Measurements from ENCODE around the gene HS3ST1.

The HS3ST1 gene

DNA sequence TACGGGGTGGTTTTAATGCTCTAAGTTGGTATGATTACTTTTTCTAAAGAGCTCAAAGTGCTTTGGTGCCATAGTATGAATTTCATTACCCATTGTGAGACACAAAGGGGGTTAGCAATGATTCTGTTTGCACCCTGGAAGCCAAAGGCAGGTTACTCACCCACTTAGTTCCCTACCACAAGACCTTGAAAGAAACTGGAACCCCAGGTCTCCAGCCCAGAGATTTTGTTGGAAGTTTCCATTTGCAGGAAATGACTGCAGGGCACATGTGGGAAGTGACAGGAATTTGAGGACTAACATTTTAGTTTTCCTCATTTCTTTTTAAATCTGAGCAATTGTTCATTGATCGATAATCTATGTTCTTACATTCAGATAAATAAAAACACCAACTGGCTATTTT is 1.8 kb upstream of the HS3ST1 start:
- no peak for DNase-seq

DNA sequence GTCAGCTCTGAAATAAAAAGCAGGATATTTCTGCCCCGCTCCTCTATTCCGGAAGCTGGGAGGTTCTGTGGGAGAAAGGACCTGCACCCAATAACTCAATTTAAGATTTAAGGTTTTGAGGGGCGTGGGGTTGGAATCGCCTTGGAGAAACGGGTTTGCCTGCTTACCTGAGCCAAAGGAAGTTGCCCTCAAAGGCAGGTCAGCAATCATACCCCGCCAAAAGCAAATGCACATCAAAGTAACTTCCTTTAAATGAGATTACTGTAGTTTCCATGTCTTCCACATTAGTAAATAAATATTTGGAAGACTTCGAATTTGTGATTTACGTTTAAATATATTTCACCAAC is 978 bp upstream of the HS3ST1 start:
- DNase-seq, result no peak

DNA sequence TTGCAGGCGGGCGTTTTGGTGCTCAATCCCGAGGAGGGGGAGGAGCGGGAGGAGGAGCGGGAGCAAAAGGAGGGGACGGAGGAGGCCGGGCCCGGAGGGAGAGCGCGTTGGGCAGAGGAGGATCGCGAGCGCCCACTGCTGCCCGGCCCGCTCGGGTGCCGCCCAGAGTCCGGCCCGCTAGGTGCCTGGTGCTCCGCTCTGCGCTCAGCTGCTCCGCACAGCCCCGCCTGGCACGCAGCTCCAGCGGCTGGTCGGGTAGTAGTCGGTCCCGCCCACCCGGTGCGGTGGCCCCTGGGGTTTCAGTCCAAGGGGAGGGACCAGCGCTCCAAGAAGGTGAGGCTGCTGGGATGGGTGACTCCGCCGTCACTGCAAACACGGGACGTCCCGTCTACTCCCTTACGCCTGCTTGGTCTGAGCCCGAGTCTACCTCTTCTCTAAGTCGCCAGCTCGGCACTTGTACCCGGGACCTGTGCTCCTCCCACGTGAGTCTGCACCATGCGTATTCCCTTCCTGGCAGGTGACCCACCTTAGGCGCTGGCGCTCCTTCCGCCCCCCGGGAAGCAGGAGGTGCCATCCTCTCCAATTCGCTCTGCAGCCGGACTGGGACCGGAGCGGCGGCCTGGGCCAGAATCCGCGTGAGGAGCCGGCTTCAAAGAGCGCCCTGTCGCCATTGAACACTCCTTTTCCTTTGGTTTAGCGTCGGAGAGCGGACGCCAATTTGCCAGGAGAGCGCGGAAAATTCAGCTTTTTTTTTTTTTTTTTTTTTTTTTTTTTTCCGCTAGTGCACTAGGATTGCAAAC is 405 bp upstream of the HS3ST1 start:
- DNase-seq, result peak; percentile 38

DNA sequence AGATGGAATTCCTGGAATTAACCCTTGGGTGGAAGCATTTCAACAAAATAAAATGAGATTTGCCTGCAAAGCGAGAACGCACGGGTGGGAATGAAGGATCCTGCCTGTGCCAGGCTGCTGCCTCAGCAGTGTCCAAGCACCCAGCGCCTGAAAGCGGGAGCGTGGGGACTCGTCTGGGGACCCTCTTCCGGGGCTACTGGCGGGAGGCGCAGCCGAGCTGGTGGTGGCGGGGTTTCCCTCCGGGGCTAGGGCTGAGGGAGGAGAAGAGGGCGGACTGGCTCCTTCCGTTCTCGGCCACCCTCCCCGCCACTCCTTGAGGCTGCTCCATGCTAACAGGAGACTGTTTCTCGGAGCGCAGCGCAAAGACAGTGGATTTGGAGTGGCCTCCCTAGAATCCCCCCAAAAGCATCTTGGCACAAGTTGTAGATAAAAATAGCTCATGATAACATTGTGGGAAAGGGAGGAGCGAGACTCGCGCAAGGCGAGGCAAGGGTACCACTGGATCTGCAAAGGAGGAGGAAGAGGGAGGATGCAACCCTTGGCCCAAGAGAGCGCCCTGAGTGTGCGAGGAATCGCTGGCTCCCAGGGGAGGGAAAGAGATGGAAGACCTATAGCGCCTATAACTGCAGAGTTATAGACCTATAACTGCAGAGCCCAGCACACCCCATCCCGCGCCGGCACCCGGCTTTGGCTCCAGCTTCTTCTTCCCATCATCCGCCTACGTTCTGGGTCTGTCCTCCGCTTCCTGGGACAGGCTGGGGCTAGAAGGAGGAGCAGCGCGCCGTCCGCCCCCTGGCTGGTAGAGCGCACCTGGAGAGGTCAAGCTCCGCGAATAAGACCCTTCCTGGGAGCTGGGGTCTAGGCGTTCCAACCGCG is 1.3 kb downstream of the HS3ST1 start:
- no peak for DNase-seq

DNA sequence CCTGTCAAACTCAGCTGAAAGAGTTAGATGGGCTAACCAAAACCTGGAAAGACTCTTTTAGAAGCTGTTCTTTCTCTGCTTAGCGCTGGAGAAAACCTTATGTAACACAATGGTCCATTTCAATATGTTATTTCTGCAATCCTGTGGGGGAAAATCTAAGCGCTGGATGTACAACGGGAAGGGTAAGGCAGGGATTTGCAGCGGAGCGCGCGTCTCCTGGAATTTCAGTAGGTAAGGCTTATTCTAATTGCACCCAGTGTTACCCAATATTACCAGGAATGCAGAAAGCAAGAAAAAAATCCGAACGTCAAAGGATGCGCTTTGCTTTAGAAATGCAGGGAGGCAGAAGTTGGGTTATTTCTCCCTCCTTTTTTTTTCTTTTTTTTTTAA is 2.0 kb downstream of the HS3ST1 start:
- no peak for DNase-seq

DNA sequence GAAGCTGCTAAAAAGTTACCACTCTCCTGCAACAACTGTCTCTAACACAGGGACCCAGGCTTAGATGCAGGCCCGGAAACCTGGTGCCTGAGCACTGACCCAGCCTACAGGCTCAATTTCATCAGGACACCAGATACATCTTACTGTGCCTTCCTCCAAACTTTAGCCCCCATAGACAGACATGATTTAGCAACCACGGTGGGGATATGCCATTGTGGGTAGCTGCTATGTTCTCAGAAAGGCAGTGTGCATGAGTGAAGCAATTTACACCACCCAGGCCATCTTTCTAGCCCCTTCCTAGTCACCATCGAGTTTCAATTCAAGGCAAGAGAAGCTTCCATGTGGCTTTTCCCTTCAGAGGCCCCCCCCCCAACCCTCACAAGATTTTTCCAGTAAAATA is 2.7 kb downstream of the HS3ST1 start:
- no peak for DNase-seq

DNA sequence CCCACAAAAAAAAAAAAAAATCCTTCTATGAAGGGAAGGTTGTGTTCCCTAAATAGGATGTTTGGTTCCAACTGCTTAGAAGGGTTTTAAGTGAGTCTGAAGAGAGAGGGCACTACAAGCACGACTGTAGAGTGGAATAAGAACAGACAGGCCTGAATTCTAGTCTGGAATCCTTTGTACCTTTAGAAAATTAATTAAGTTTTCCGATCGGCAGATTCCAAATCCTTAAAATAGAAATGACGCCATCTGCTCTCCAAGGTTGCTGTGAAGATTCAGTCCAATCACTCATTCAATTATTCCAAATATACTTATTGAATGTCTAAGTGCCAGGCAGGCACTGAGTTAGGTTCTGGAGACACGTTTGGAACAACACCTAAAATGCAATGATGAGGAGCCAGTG is 3.8 kb downstream of the HS3ST1 start:
- DNase-seq, result no peak

DNA sequence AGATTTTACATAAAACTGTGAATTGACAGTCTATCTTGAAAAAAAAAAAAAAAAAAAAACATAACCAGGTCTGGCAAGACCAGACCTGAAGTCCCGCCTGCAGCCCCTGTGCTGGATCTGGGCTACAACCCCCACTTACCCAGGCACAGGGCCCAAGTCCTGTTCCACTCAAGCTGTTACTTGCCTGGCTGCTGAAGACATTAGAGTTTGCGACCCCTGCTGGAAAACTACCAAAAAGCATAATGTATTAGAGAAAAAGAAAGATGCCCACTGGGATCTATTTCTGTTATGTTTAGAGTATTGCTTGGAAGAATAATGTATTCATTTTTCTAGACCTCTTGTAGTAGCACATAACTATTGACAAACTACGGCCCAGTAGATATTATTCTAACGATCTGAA is 4.7 kb downstream of the HS3ST1 start:
- DNase-seq, result no peak

DNA sequence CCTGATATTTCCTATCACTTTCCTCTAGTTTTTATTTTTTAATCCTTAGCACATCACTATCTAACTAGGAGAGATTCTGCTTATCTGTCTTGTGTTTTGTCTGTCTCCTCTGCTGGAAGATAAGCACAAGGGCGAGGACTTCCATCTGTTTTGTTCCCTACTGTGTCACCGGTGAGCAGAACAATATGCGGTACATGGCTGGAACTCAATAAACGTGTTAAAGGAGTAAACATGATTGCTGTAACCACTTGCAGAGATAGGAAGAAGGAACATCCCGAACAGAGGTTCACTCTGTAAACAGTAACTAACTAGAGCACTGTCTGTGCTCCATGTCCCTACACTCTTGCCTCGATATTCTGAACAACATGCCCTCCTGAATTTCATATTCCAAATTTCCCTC is 5.2 kb downstream of the HS3ST1 start:
- no peak for DNase-seq

DNA sequence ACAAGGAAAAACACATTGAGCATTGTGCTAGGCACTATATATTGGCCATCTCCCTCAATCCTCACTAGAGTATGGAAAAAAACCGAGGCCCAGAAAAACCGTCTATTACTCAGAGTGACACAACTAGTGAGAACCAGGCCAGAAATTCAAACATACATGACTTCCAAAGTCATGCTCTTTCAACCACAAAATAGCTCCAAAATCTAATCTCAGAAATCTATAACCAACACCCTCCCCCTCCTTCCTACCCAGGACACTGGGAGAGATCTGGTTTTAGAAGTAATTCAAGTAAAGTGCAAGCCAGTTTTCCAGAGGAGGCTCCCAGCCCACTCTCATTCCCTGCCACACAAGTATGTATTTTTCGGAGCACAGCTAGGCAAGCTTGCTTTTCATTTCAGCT is 7.6 kb downstream of the HS3ST1 start:
- DNase-seq, result no peak

DNA sequence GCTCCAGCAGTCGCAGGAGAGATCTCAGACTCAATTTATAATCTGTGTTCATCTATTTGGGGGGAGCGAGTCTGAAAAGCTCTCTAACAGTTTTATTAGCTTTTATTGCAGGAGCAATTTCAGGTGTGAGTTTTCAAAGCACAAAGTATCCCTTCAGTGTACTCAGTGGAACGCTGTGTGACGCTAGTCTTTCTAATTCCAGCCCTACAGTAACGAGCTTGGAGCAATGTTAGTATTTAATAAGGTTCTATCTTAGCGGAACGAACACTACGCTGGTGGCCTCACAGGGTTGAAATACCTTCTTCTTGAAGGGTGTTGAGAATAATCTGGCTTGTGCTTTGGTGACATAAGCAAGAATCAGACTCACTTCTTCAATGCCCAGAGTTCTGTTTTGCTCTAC is 8.4 kb downstream of the HS3ST1 start:
- no peak for DNase-seq

DNA sequence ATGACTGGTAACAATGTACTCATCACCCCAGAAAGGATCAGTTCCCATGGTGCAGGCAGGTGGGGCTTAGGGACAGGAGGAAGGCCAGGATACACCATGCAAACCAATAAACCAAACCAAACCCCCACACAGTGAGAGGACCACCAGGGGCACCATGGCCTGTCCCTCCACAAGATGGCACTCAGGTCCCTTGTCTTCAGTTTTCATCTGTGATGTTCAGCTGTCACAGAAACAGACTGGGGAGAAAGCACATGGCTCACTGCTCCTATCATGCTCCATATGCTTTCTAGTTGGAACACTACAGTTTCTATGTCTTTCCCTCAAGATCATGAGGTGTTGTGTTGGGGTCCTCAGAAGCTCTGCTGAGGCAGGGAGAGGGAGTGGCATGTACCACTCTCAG is 10.1 kb downstream of the HS3ST1 start:
- DNase-seq, result no peak

DNA sequence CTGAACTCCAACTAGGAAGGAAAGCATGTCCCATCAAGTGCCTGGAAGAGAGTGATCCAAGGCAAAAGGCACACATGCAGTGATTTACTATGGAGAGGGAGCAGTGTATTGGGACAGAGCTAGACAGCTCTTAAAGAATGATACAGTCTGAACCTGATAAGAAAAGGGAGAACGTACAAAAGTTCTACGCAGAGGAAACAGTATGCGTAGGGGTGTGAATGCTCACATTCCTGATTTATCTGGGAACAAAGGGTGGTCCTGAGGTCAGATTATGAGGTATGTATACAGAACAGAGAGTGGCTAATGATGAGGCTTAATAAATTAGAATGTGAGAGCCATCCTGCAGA is 12.0 kb downstream of the HS3ST1 start:
- DNase-seq, result no peak

DNA sequence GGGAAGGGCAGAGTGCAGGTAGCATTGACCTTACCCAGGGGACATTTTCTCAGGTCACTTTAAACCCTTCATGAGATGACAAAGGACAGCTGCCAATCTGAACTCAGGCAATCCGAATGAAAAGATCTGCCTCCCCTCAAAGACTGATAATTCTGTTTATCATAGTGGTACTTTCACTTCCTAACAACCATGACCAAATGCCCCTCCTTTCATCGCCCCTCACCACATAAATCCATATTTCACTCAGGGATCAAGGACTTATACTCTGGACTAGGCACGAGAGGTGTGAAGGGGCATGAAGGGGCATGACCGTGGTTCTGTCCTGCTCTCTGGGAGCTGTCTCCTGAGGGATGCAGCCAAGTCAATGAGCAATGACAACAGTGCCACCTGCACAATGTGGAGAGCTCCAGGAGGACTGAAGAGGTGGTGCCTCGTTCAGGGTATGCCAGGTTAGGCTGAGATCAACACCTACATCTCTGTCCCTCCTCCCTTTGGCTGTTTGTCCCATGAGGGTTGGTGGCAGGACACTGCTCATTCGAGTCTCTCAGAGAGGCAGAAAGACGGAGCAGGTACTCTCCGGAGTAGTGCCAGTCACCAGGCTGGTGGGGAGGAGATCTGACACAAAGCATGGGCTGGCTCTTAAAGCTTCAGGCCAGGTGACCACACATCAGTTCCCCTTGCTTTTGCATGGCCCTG is 12.5 kb downstream of the HS3ST1 start:
- DNase-seq, result no peak

DNA sequence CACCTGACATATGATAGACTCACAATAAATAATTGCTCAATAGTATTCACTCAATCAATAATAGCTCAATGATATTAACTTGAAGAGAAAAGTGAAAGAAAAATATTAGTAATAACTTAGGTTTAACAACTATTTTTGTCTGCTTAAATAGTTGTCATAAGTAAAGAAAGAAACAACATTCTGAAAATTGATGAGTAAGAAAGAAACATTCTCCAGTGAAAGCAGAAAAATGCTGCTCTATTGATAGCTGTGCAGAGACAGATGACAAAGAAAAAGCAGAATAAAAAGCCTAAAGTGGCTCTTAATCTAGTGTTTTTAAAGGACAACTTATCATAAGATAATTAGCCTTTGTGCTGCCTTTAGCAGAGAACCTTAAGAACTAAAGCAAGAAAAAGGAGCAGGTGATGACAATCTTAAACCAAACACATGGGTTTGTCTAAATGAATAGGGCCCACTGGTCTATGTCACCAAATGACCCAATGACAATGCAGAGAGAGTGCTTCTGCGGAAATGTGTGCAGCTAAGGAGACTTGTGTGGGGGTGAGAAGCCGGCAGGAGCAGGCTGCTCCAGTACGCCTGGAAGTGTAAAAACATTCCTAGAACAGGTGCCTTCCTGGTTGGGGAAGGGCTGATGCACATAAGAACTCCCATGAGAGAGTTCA is 13.2 kb downstream of the HS3ST1 start:
- no peak for DNase-seq

DNA sequence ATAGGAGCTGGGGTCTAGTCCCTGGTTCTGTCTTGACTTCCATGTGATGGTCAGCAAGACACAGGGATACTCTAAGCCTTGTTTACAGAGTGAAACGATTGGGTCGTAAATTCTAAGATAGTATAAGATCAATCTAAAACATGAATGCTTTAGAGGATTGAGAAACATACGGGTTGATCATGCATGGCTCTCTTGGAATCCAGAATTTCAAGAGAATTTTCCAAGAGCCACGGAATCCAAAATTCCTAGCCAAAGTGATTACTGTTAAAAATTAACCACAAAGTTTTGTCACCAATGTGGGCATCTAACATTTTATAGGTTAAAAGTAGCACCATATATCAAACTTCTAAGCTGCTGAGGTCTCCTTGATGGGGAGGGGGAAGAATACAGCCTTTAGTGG is 16.5 kb downstream of the HS3ST1 start:
- DNase-seq, result no peak

DNA sequence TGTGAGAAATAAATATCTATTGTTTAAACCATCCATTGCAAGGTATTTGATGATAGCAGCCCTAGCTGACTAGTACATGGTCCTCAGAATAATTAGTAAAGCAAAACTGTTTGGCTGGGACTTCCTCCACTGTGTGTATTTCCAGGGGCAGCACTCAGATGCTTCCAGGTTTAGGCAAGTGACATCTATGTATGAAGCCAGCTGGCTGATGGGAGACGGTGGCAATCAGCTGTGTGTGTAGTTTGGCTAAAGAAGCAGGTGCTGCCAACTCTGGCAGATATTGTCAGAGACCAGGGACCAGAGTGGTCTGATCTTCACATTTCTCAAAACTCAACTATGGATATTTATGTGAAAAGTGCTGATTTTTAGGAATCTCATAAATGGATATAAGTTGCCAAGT is 19.1 kb downstream of the HS3ST1 start:
- DNase-seq, result no peak

DNA sequence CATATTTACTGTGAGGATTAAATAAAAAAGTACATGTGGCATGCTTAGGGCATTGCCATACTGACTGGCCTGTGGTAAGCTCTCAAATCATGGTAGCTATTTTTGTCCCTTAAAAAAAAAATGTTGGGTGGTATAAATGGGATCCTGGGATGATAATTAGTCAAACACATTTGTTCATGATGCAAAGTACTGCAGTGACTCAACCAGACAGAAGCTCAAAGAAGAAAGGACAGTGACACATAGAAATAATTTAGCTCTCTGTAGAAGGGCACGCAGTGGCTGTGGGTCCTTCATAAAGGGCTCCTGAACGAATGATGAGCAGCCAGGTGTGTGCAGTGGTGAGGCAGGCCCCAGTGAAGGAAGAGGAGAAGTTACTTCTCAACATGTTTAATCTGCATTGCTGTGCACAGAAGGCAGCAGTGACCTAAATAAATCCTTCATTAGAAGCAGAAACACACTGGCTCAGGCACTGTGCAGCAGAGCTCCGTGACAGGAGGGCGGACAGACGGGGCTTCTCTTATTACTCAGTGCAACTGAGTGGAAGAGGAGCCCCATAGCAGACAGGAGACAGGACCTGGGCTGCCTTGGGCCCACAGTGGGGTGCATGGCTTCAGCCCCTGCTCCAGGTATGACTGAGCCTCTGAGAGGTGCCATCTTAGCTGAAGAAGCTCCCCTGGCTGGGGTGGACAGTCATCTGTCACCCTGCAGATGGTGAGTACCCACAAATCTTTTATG is 20.3 kb downstream of the HS3ST1 start:
- DNase-seq, result no peak

DNA sequence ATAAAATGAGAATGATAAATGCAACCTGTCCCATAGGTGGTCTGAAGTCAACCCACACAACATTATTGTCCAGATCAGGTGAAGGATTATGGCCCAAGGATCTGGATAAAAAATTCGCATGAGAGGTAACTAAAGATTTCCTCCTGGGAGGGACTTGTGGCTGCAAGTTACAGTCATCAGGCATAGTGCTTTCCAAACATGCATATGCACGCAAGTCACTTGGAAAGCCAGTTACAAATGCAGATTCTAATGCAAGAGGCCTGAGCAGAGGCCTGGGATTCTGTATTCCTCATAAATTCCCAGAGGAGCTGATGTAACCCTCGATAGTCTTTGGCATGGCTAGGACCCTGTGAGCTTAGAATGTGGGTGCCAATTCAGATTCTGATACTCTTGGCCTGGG is 21.1 kb downstream of the HS3ST1 start:
- DNase-seq, result no peak

DNA sequence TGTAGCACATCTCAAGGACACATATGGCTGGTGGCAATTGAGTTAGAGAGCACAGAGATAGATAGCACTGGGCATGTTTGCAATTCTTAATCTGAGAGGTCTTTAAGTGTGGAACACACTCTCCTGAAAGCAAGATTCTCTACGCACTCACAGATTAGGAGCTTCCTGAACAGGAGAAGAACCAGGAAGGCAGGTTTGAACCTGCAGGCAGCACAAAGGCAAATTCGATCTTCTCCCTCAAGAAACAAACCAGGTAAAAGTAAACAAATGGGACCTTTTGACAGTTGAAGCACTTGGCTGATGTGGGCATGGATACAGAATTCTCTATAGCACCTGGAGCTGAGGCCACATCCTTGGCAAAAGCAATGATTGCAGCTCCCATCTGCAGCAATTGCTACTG is 24.3 kb downstream of the HS3ST1 start:
- no peak for DNase-seq

DNA sequence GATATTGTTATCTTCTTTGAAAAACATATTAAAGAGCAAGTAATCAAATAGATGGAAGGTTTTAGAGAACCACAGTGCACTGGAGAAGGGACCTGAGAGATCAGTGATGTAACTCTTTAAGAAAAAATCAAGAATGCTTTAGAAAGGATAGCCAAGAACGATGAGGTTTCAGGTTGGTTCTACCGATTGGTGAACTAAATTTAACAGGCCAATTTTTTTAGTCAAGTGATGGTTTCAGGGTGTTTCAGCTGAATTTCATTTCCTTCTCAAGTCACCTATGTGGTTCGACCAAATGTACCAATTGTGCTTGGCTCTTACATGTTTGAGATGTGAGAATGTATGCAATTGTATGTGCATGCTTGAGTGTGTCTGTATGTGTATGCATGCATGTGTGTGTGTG is 26.5 kb downstream of the HS3ST1 start:
- DNase-seq, result no peak

DNA sequence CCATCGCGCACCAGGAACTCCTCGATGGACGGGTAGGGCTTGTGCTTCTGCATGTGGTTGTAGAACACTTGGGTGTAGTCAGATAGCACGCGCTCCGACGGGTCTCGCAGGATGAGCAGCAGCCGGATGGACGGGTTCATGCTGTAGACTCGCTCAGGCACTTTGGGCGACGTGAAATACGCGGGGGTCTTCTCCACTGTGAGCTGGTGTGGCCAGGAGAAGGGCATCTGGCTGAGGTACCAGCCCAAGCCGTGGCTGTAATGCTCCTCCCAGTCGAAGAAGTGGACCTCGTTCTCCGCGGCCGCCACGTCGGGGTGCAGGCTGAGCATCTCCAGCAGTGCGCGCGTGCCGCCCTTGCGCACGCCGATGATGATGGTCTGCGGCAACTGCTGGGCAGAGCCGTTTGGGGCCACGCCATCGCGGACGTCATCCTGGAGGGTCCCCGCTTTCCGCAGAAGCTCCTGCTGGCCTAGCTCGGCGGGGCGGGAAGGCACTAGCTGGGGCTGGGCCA is 29.2 kb downstream of the HS3ST1 start:
- DNase-seq, result no peak

Measured in kidney glomerular epithelial cell (primary cell).